K562 (cell line): ENCODE data around the gene CCDC174. TPM values are rescaled to one million over a fixed set of nuclear protein-coding genes. Genes with fewer than 3 reads are reported as not detected.

Source experiments
- AFF1 ChIP-seq, 2 experiments: fragments of 450-650 bp; IDR thresholded peaks; 2 replicates each; pipeline ENCODE4 v1.6.1; 2018; ENCODE audit warnings: mild to moderate bottlenecking in 2 of 2, low read depth in 1 of 2; ENCODE audit not compliant: partially characterized antibody in 2 of 2
- HOXB6 ChIP-seq: fragments of 250-450 bp; sonication (Bioruptor Pico); IDR thresholded peaks from 2 replicates; pipeline ENCODE4 v1.5.1; 2022; ENCODE audit warnings: mild to moderate bottlenecking, borderline replicate concordance
- KHSRP ChIP-seq: fragments of 450-650 bp; IDR thresholded peaks from 2 replicates; pipeline ENCODE4 v1.6.1; 2017
- PKNOX1 ChIP-seq: fragments of 450-650 bp; IDR thresholded peaks from 2 replicates; pipeline ENCODE4 v1.6.1; 2016
- ZKSCAN1 ChIP-seq: fragments of 150-350 bp; IDR thresholded peaks from 2 replicates; pipeline ENCODE4 v1.6.1; 2016; ENCODE audit warnings: low read depth, low read length
- polyA plus RNA-seq, 8 experiments: library from polyadenylated mRNA; depleted of rRNA in 4 of 8; stranded (reverse) in 5 of 8; unstranded in 3 of 8; fragments of >200 nt; fragmentation: Nextera tagmentation in 2 of 8; fragmentation: Illumina TruSeq in 1 of 8; extraction: Ambion mirVana in 2 of 8; extraction: Trizol in 1 of 8; gene quantifications; 2 replicates each; pipeline versions ENCODE4 v1.2.1 to v1.2.3, GENCODE V29; 2011 to 2014; ENCODE audit warnings: inconsistent platforms in 1 of 8, missing spikeins in 1 of 8
- total RNA-seq, 7 experiments: library from RNA; depleted of rRNA in 6 of 7; stranded (reverse); fragments of >200 nt in 6 of 7; fragmentation: Illumina TruSeq in 2 of 7; extraction: Trizol in 2 of 7; gene quantifications; 2 replicates each; pipeline versions ENCODE4 v1.2.1 to v1.2.3, GENCODE V29; 2011 to 2021; ENCODE audit warnings: low replicate concordance in 1 of 7

CCDC174 gene
- total and polyA plus RNA-seq, 9 of the 15 experiments (the other 6 are each of a cell fraction or from before 2014, with no cell fraction given), result 7.4 to 41.0 (median 28.5) TPM

GRCh38 chr3:14631101-14631497 is 20.5 kb upstream of the CCDC174 start (continued):
- TF ChIP-seq AFF1 (IDR thresholded peaks at IDR 0.05; ENCODE audit: low read depth in 1 of 2, partially characterized antibody in 2 of 2) (no peak), PKNOX1 (no peak), ZKSCAN1 (no peak), KHSRP (no peak), HOXB6 (CRISPR knock-in tag) (no peak)
